Neural cell (in vitro differentiated cells): Measurements from ENCODE around the gene TBX19. TPM values are rescaled to one million over a fixed set of nuclear protein-coding genes. Genes with fewer than 3 reads are reported as not detected.

ENCODE experiments used
- H2AFZ ChIP-seq: fragments of 200-600, 300-800 bp; sonication (generic), shearing (Covaris generic); 2 replicates; pipeline ENCODE4 v1.6.0; 2014; ENCODE audit warnings: low read depth, mild to moderate bottlenecking, antibody characterized with exemption, low read length, moderate library complexity
- H3F3A ChIP-seq: fragments of 200-600 bp; shearing (Covaris generic); 2 replicates; pipeline ENCODE4 v1.6.1; 2016; ENCODE audit warnings: mild to moderate bottlenecking, moderate library complexity, mixed read lengths, antibody characterized with exemption, low read length; ENCODE audit not compliant: insufficient read depth, poor library complexity, severe bottlenecking
- H3K27ac ChIP-seq: fragments of 200-600, 300-800 bp; sonication (generic), shearing (Covaris generic); 2 replicates; pipeline ENCODE4 v1.5.1; 2014; ENCODE audit warnings: mild to moderate bottlenecking, low read length, moderate library complexity
- H3K27me3 ChIP-seq: fragments of 300-800, 200-600 bp; sonication (generic), shearing (Covaris generic); 2 replicates; pipeline ENCODE4 v1.6.0; 2014; ENCODE audit warnings: mild to moderate bottlenecking, low read depth, low read length, moderate library complexity; ENCODE audit not compliant: insufficient read depth
- H3K36me3 ChIP-seq: fragments of 300-800, 200-600 bp; sonication (generic), shearing (Covaris generic); 2 replicates; pipeline ENCODE4 v1.5.1; 2014; ENCODE audit warnings: mild to moderate bottlenecking, antibody characterized with exemption, low read length, moderate library complexity; ENCODE audit not compliant: insufficient read depth
- H3K4me2 ChIP-seq: fragments of 300-800, 200-600 bp; sonication (generic), shearing (Covaris generic); 2 replicates; pipeline ENCODE4 v1.6.0; 2014; ENCODE audit warnings: mild to moderate bottlenecking, low read length
- H3K4me3 ChIP-seq: fragments of 300-800, 200-600 bp; sonication (generic), shearing (Covaris generic); 2 replicates; pipeline ENCODE4 v1.5.1; 2014; ENCODE audit warnings: mild to moderate bottlenecking, low read length, moderate library complexity
- H3K79me2 ChIP-seq: fragments of 200-600 bp; shearing (Covaris generic); replicated peaks from 2 replicates; pipeline ENCODE4 v1.6.0; 2014; ENCODE audit warnings: mild to moderate bottlenecking, low read length, moderate library complexity; ENCODE audit not compliant: insufficient read depth
- H3K9ac ChIP-seq: fragments of 300-800, 200-600 bp; sonication (generic), shearing (Covaris generic); 2 replicates; pipeline ENCODE4 v1.6.1; 2016; ENCODE audit warnings: mild to moderate bottlenecking, low read length, mixed read lengths
- H3K9me2 ChIP-seq: fragments of 200-600 bp; shearing (Covaris generic); 2 replicates; pipeline ENCODE4 v1.6.1; 2016; ENCODE audit warnings: mild to moderate bottlenecking, low read length, mixed read lengths; ENCODE audit not compliant: insufficient read depth
- H3K9me3 ChIP-seq: fragments of 200-600, 300-800 bp; sonication (generic), shearing (Covaris generic); 2 replicates; pipeline ENCODE4 v1.6.1; 2016; ENCODE audit warnings: mild to moderate bottlenecking, mixed run types, low read length, moderate library complexity, mixed read lengths
- H4K20me1 ChIP-seq: fragments of 200-600 bp; shearing (Covaris generic); 2 replicates; pipeline ENCODE4 v1.6.1; 2016; ENCODE audit warnings: mild to moderate bottlenecking, mixed run types; ENCODE audit not compliant: insufficient read depth
- EP300 ChIP-seq: fragments of 450-650 bp; conservative IDR thresholded peaks from 2 replicates; pipeline ENCODE4 v1.6.1; 2014; ENCODE audit warnings: antibody characterized with exemption, mild to moderate bottlenecking, moderate library complexity; ENCODE audit not compliant: poor library complexity, severe bottlenecking
- EZH2 ChIP-seq: fragments of 200-600, 300-800 bp; shearing (Covaris generic), sonication (generic); IDR thresholded peaks from 2 replicates; pipeline ENCODE4 v1.6.1; 2014; ENCODE audit warnings: antibody characterized with exemption, low read length, borderline replicate concordance, mild to moderate bottlenecking; ENCODE audit not compliant: insufficient read depth, poor library complexity, severe bottlenecking
- MXI1 ChIP-seq: fragments of 450-650 bp; conservative IDR thresholded peaks from 2 replicates; pipeline ENCODE4 v1.6.1; 2014; ENCODE audit warnings: antibody characterized with exemption, mild to moderate bottlenecking; ENCODE audit not compliant: poor library complexity, severe bottlenecking
- POLR2AphosphoS5 ChIP-seq: IDR thresholded peaks from 2 replicates; pipeline ENCODE4 v1.6.1; 2012
- RAD21 ChIP-seq: fragments of 450-650 bp; conservative IDR thresholded peaks from 2 replicates; pipeline ENCODE4 v1.6.1; 2014; ENCODE audit warnings: antibody characterized with exemption, mild to moderate bottlenecking, moderate library complexity
- SMC3 ChIP-seq: fragments of 450-650 bp; conservative IDR thresholded peaks from 2 replicates; pipeline ENCODE4 v1.6.1; 2014; ENCODE audit warnings: antibody characterized with exemption, mild to moderate bottlenecking, moderate library complexity; ENCODE audit not compliant: poor library complexity
- TAF1 ChIP-seq: IDR thresholded peaks from 2 replicates; pipeline ENCODE4 v1.6.1; 2012; ENCODE audit warnings: low read depth
- polyA plus RNA-seq: library from polyadenylated mRNA; depleted of rRNA; stranded (reverse); fragments of >200 nt; gene quantifications from 2 replicates; pipeline ENCODE4 v1.2.3, GENCODE V29; 2014
- TF ChIP-seq, protein P1 (sequence below): fragments of 450-650 bp; IDR thresholded peaks from 2 replicates; pipeline ENCODE4 v1.5.1; 2014; ENCODE audit warnings: antibody characterized with exemption, mild to moderate bottlenecking, moderate library complexity; ENCODE audit not compliant: poor library complexity, severe bottlenecking
- TF ChIP-seq, protein P2 (sequence below): IDR thresholded peaks from 2 replicates; pipeline ENCODE4 v1.6.1; 2012; ENCODE audit warnings: borderline replicate concordance

Gene TBX19
- polyA plus RNA-seq, 1 donor from 2014 or later = 0.42 TPM

DNA sequence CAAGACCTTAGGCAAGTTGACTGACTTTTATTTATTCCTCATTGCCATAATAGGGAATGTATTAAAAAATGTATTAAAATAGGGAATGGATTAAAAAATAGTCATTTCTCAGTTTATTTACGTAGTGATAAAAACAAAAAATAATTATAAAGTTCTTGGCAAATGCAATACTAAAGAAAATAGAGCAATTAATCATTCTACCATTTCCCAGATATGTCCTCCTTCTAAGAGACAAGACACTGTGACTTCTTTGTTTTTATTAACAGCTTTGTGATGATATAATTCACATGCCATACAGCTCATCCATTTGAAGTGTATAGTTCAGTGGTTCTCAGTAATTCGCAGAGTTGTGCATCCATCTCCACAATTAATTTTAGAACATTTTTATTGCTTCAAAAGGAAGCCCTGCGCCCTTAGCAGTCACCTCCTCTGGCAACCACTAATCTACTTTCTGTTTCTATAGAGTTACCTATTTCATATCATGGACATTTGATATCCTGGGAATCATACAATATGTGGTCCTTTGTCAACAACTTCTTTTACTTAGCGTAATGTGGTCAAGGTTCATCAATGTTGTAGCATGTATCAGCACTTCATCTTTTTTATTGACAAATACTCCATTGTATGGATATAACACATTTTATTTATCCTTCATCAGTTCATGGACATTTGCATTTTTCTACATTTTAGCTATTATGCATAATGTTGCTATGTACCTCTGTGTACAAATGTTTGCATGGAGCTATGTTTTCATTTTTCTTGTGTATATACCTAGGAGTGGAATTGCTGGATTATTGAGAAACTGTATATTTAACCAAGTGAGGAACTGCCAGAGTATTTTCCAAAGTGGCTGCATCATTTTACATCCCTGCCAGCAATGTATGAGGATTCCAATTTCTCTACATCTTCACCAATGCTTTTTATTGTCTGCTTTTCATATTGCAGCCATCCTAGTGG lies 5.6 kb downstream of the TBX19 start:
- no peak overlapping the region for H2AFZ ChIP-seq
- H3K9ac ChIP-seq = no peak overlapping the region
- no peaks in the 10 kb centered on the region for H4K20me1 ChIP-seq
- TF ChIP-seq EZH2 = no peak
- no peak for TF ChIP-seq TAF1
- TF ChIP-seq POLR2AphosphoS5 = no peak
- TF ChIP-seq, protein P1, sequence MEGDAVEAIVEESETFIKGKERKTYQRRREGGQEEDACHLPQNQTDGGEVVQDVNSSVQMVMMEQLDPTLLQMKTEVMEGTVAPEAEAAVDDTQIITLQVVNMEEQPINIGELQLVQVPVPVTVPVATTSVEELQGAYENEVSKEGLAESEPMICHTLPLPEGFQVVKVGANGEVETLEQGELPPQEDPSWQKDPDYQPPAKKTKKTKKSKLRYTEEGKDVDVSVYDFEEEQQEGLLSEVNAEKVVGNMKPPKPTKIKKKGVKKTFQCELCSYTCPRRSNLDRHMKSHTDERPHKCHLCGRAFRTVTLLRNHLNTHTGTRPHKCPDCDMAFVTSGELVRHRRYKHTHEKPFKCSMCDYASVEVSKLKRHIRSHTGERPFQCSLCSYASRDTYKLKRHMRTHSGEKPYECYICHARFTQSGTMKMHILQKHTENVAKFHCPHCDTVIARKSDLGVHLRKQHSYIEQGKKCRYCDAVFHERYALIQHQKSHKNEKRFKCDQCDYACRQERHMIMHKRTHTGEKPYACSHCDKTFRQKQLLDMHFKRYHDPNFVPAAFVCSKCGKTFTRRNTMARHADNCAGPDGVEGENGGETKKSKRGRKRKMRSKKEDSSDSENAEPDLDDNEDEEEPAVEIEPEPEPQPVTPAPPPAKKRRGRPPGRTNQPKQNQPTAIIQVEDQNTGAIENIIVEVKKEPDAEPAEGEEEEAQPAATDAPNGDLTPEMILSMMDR = no peak
- no peak for TF ChIP-seq SMC3
- H3K36me3 ChIP-seq = no peaks in the 10 kb centered on the region
- H3K9me2 ChIP-seq = no peaks in the 10 kb centered on the region
- no peaks in the 10 kb centered on the region for H3K9me3 ChIP-seq
- H3F3A ChIP-seq = no peaks in the 10 kb centered on the region
- no peak overlapping the region for H3K27ac ChIP-seq
- H3K4me2 ChIP-seq = no peak overlapping the region
- no peaks in the 10 kb centered on the region for H3K79me2 ChIP-seq
- no peak overlapping the region for H3K4me3 ChIP-seq
- H3K27me3 ChIP-seq = no peaks in the 10 kb centered on the region

DNA sequence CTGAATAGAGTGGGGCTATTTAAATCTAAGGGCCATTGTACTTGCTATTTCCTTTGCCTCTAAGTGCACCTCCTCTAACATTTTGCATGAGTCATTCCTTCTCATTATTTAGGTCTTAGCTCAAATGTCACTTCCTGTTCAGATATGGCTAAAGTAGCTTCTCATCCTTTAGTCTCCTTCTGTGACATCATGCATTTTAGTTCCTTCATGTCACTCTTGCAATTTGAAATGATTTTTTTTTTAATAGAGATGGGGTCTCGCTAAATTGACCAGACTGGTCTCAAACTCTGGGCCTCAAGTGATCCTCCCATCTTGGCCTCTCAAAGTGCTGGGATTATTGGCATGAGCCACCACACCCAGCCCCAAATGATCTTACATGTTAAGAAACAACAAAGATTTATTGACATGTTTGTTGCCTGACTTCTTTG lies 6.6 kb downstream of the TBX19 start:
- Histone ChIP-seq H3K9ac (no peak overlapping the region), H3K79me2 (no peaks in the 10 kb centered on the region), H3K9me2 (no peaks in the 10 kb centered on the region), H3F3A (no peaks in the 10 kb centered on the region), H2AFZ (no peak overlapping the region), H3K4me3 (no peak overlapping the region), H3K27me3 (no peaks in the 10 kb centered on the region), H4K20me1 (no peaks in the 10 kb centered on the region), H3K27ac (no peak overlapping the region), H3K4me2 (no peak overlapping the region), H3K36me3 (no peaks in the 10 kb centered on the region), H3K9me3 (no peaks in the 10 kb centered on the region)
- TF ChIP-seq EP300 = no peak
- no peak for TF ChIP-seq SMC3
- TF ChIP-seq, protein P1 = no peak
- TF ChIP-seq TAF1 = no peak
- no peak for TF ChIP-seq POLR2AphosphoS5
- TF ChIP-seq EZH2 = no peak
- TF ChIP-seq MXI1 = no peak
- no peak for TF ChIP-seq RAD21
- TF ChIP-seq, protein P2, sequence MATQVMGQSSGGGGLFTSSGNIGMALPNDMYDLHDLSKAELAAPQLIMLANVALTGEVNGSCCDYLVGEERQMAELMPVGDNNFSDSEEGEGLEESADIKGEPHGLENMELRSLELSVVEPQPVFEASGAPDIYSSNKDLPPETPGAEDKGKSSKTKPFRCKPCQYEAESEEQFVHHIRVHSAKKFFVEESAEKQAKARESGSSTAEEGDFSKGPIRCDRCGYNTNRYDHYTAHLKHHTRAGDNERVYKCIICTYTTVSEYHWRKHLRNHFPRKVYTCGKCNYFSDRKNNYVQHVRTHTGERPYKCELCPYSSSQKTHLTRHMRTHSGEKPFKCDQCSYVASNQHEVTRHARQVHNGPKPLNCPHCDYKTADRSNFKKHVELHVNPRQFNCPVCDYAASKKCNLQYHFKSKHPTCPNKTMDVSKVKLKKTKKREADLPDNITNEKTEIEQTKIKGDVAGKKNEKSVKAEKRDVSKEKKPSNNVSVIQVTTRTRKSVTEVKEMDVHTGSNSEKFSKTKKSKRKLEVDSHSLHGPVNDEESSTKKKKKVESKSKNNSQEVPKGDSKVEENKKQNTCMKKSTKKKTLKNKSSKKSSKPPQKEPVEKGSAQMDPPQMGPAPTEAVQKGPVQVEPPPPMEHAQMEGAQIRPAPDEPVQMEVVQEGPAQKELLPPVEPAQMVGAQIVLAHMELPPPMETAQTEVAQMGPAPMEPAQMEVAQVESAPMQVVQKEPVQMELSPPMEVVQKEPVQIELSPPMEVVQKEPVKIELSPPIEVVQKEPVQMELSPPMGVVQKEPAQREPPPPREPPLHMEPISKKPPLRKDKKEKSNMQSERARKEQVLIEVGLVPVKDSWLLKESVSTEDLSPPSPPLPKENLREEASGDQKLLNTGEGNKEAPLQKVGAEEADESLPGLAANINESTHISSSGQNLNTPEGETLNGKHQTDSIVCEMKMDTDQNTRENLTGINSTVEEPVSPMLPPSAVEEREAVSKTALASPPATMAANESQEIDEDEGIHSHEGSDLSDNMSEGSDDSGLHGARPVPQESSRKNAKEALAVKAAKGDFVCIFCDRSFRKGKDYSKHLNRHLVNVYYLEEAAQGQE = no peak
